Stimulated activated CD4-positive, alpha-beta T cell treated with anti-CD3 and anti-CD28 coated beads, Interleukin-2, amount 100 ng/mL, for 24 hours (primary cell): Measurements from ENCODE around the gene GNG7.
"Not testable (repeated sequence)": the region's sequence is repeated elsewhere in the genome, so short reads cannot be mapped to it uniquely, and the experiment has no call there.

Experiments used
- DNase-seq, 2 donors: peaks; one replicate each; pipeline ENCODE4 v3.0.0-alpha.2; 2020

GNG7 gene

GRCh38 chr19:2726160-2726855 is 23.8 kb upstream of the GNG7 start:
- no peak for DNase-seq

- no peak for DNase-seq
Observed at GRCh38 chr19:2724148-2724557, 21.7 kb upstream of the GNG7 start.

- DNase-seq: no peak
Observed at GRCh38 chr19:2723747-2724146, 21.3 kb upstream of the GNG7 start.

GRCh38 chr19:2723345-2723715 is 20.8 kb upstream of the GNG7 start:
- DNase-seq: no peak

- DNase-seq: no peak
Observed at GRCh38 chr19:2722541-2723344, 20.2 kb upstream of the GNG7 start.

GRCh38 chr19:2721570-2722540 is 19.4 kb upstream of the GNG7 start:
- DNase-seq: no peak

GRCh38 chr19:2720777-2721569 is 18.5 kb upstream of the GNG7 start, which contains the start of gene DIRAS1:
DIRAS1 (minus strand) TSS chr19:2721372; CDS start chr19:2717806, 3,566 bp downstream.
- DNase-seq: no peak

GRCh38 chr19:2719920-2720776 is 17.7 kb upstream of the GNG7 start:
- no peak for DNase-seq

- DNase-seq: no peak
Observed at GRCh38 chr19:2719232-2719735, 16.8 kb upstream of the GNG7 start.

- no peak for DNase-seq
Observed at GRCh38 chr19:2717638-2718541, 15.4 kb upstream of the GNG7 start.

GRCh38 chr19:2716722-2717637 is 14.5 kb upstream of the GNG7 start:
- DNase-seq: no peak

- DNase-seq: no peak
Observed at GRCh38 chr19:2716275-2716650, 13.8 kb upstream of the GNG7 start.

GRCh38 chr19:2715470-2716274 is 13.2 kb upstream of the GNG7 start:
- DNase-seq: no peak

GRCh38 chr19:2714531-2715269 is 12.2 kb upstream of the GNG7 start:
- no peak for DNase-seq

GRCh38 chr19:2714102-2714501 is 11.6 kb upstream of the GNG7 start:
- DNase-seq: not testable (repeated sequence)

GRCh38 chr19:2713170-2713569 is 10.7 kb upstream of the GNG7 start:
- not testable (repeated sequence) for DNase-seq

- DNase-seq: no peak
Observed at GRCh38 chr19:2711875-2712205, 9.3 kb upstream of the GNG7 start.
